Stimulated activated CD8-positive, alpha-beta memory T cell treated with anti-CD3 and anti-CD28 coated beads, Interleukin-12 subunit alpha, Interleukin-12 subunit beta, amount 100 ng/mL, for 1 hour (primary cell): ENCODE results near the gene TRIM15.
"Not testable (repeated sequence)": the region's sequence is repeated elsewhere in the genome, so short reads cannot be mapped to it uniquely, and the experiment has no call there.

Experiments used
- DNase-seq: peaks from one replicate; pipeline ENCODE4 v3.0.0-alpha.2; 2020; ENCODE audit warnings: low read depth

TRIM15 gene

DNA sequence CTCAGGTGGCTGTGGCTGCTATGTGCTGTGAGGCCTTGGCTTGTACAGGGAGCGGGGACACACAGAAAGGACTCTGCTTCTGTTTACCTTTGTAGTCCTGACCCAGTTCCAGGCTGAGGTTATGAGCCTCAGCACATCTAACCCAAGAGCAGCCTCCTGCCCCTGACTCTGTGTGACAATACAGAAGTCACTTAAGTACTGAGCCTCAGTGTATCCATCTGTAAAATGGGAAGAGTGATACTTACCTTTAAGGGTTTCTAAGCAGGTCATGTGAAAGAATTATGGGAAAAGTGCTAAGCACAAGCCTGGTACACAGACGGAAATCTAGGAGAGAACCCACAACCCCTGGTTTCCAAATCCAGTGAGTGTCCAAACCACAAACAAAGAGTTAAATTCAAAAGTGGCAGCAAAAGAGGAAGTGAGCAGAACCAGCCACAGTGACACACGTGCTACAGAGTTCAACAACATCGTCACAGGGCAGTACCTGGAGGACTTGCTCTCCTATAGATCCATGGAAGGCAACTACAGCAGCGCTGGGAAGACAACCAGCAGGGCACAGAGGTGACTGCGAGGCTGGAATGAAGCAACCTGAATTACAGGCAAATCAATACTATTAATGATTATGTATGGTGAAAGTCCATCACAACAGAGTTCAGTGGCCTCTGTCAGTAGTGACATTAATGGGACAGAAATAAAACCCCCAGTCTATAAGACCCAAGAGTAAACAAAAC, 37.4 kb downstream of the TRIM15 start:
- no peak for DNase-seq

DNA sequence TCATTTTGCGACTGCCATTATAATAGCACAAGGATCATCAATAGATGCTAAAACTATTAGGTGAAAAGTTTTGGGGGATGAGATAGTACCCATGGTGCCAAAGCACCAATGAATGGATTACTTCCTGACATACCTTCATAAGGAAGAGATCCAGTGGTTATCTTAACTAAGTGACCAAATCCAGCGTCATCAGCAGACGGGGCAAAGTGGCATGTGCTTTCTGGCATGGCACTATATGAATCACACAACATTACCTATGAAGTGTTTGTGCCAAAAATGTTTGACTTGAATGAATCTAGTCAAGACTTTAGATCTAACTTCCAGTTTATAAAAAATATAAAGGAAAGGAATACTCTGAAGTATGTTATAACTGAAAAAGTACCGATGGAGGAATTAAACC, 39.0 kb downstream of the TRIM15 start:
- no peak for DNase-seq

DNA sequence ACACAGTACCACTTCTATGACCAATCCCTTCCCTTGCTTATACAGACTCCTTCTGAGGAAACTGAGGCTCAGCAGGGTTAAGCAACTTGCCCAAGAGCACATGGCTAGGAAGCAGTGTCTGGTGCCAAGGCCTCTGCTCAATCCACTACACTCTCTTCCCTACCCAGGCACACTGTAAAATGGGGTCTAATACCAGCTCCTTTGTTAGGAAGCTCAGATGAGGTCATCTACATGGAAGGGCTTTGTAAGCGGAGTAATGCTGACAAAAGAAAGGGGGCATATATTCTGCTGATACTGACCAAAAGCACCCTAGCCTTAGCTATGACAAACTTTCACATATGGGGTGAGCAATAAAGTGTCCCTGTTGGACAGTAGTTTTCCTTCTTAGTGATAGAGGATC, 40.8 kb downstream of the TRIM15 start:
- DNase-seq: no peak

DNA sequence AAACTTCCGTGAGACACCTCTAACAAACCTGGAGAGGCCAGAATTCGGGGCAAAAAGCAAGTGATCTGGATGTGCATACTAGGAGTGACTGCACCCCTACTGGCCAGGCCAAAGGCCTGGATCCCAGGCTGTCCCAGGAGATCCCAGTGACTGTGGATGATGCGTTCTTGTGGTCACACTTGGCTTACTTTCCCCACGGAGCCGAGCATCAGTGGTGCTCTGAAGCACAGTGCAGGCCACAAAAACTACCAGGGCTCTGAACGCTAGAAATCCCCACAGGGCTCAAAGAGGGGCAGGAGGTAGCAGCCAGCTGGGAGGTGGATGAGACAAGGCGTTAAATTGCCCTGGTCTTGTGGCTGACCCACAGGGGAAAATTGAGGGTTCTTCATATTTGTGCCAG, 42.8 kb downstream of the TRIM15 start:
- no peak for DNase-seq

DNA sequence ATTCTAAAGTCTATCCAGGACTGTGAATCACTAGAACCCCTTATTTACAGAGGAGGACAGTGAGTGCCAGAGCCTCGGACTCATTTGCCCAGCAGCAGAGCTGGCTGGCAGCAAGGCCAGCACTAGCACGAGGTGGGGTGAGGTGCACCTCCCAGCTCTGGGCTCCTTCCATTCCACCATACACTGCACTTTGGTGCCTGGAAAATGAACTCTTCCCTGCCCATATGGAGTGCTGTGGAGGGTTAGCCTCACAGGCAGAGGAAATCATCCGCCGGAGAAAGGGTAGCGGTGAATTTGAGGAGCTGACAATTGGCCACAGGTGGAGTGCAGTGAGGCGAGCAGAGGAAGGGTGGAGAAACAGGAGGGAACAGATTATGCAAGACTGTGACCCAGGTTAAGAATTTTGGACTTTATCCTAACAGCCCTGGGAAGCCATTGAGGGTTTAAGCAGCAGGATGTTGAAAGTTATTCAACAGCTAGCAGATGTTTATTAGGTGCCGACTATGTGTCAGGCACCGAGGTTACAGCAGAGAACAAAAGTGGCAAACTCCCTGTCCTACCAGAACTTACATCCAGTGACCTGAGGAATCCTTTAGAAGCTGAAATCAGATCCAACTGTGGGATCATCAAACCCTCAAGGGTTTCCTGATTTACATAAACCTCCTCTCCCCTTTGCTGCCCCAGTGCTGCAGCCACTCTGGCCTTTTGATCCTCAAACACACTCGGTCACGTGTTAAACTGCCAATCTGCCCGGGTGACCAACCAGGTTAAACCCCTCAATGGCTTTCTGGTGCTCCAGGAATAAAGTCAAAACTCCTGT, 43.7 kb downstream of the TRIM15 start:
- DNase-seq: no peak

DNA sequence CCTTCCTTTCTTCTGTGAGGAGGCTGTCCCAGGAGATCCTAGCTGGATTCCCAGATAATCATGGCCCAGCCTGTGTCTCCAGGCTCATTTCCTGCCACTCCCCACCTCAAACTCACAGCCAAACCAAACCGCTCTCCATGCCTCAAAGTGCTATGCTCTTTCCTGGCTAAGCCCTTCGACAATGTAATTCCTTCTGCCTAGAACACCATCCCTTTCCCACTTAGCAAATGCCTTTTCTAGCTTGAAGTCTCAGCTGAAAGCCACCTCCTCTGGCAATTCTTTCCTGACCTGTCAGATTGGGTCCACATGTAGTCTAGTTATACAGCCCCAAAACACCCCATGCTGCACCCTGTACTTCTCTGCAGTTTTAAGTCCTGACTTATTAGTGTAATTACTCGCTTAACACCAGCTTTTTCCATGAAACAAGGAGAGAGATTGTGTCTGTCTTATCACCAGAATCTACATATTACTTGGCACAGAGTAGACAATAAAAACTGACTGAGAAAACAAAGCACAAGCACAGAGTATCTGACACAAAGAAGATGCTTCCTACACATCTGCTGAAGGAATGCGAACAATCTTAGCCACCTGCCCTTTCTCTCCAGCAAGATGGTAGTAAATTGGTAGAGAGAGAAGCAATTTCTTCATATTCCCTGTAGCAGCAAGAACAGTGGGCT, 44.4 kb downstream of the TRIM15 start:
- no peak for DNase-seq

DNA sequence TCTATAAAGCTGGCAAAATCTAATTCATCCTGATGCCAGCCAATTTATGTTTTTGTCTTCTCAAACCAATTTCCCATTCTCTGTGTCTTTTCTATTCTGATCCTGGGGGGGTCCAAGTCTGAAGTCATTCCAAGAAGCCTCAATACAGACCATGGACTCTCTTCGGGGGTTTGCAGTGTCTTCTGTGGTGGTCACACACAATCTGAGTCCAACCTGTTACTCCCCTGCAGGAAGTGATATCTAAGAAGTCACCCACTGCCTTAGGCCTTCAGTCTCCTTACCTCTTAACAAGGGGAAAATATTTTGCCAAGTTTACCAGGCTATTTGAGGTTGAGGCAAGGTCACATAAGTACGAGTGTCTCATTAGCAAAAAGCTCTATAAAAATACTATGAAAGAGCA, 48.0 kb downstream of the TRIM15 start:
- DNase-seq: no peak

DNA sequence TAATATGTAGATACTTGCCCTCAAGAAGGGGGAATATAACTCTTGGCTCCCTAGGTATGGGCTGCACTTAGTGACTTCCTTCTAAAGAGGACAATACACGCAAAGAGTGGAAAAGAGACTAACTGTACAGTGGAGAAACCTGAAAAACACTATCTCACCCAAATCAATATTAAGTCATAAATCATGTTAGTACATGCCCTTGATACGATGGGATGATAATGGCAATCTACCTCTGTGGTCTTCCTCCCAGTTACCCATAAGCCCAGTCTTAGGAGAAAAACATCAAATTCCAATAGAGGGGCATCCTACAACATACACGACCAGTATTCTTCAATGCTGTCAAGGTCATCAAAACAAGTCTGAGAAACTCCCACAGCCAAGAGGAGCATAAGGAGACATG, 48.6 kb downstream of the TRIM15 start:
- DNase-seq: no peak

DNA sequence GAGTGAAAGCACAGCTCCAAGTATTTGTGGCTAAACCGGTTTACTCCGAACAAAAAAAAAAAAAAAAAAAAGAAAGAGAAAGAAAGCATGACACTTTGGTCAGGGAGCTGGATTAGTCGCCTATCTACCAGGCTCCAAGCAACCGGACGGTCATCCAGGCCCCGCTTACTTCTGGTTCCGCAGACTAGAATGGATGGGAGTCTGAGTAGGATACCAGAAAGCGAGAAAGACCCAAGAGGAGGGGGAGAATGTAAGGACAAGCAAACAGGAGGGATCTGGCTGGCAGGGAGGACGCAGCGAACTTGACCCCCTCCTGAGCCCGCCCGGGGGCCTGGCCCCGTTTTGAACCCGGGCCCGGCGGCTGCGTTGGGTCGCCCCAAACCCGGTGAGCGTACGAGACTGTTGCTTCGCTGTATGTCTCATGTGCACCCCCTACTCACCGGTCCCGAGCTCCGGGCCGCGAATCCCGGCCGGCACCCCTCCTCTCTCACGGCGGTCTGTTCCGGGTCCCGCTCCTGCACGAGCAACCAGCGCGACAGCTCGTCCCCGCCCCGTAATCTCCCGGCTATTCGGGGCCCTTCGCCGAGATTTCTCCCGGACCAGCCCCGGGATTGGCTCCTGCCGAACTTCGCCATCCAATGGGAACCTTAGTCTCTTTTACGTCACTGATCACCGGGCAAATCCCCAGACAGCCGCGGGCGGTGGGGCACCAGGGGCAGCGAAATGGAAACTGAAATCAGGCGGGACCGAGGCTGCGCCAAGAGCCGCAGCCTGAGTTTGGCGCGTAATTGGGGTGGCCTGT, 49.7 kb downstream of the TRIM15 start, which contains the start of gene TRIM26:
Gene TRIM26, minus strand, starts transcription at position 542 of the 802 bp plus-strand sequence. CDS start 14,303 bp downstream, outside the sequence.
- DNase-seq: peak; percentile 95

DNA sequence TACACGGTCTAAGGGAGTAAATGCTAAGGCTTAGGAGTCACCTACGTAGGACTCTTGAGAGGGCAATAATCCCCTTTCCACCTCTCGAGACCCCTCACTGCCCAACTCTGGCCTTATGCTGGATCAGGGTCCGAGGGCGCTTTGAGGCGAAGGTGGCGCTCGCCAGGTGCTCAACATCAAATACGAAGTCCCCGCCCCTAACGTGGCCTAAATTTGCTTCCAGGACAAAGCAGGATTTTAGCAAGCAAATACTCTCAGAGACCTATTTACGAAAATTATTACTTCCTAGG, 50.3 kb downstream of the TRIM15 start:
- no peak for DNase-seq

DNA sequence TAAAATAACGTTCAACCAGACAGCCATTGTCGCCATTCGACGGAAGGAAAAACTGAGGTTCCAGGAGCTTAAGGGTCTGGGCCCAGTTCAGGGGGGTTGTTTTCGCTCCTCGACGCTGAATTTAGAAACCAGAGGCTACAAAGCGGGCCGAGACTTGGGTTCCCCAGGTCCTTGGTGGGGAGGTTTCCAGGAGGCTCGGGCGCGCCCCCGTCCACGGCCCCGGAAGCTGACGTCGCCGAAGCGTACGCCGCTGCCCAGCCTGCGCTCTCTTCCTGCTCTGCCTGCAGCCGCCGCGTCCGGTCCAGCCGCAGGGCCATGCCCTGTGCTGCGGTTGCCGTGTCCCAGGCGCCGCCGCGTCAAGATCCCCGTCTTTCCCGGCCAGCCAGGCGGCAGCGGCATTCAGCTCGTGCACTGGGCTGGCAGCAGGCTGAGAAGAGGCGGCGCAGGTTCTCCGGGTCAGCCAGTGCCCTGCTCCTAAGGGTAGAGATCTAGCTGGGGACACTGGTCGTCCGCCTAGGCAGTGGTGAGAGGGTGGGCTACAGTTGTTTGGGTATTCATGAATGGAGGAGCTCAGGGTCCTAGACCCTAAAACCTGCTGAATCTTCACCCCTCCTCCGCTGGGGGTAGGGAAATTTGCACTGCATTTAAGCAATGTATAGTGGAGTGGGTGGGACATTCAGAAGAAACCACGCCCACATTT, 50.8 kb downstream of the TRIM15 start:
- DNase-seq: peak; percentile 64

DNA sequence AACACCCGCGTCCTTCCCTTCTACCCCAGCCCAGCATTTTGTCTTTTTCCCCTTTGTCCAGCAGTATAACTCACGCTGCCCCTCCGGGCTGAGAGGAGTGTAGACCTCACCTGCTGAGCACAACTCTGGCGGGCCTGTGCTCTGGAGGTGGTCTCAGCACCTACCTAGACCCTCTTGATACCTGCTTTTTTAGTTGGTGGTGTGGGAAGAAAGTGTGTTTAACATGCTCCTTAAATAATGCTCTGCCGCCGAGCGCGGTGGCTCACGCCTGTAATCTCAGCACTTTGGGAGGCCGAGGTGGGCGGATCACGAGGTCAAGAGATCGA, 51.3 kb downstream of the TRIM15 start:
- DNase-seq: no peak

DNA sequence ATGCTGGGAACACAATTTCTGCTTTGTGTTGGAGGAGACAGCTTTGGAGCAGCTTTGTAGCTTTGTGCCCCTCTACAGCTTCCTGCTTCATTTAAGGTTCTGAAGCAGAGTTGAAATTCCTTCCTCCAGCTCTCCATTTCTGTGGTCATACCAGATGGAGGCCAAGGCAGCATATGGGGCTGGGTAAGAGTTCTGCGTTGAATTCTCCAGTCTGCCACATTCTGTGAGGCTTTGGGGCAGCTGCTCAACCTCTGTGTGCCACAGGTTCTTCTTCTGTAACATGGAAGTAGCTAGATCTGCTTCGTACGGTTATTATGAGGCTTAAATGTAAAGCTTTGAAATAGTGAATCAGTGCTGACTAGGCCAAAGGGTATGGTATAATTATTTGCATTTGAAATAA, 52.8 kb downstream of the TRIM15 start:
- no peak for DNase-seq

DNA sequence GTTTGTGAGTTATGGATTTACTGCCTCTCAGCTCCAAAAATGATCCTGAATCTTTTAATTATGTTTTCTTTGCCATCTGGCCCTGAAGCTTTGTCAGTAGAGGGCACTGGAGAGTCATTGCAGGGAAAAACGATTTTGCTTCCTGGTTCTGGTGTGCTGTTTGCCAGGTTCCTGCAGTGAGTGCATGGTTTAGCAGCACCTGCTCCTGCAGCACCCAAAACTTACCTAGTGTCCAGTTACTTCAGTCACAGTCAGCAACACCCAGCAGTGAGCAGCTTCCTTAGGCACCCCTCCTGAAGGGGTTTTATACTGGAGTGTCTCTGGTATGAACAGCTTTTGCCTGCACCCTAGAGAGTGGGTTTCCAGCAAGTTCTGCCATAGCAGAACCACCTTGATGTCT, 55.9 kb downstream of the TRIM15 start:
- peak; percentile 13 for DNase-seq

DNA sequence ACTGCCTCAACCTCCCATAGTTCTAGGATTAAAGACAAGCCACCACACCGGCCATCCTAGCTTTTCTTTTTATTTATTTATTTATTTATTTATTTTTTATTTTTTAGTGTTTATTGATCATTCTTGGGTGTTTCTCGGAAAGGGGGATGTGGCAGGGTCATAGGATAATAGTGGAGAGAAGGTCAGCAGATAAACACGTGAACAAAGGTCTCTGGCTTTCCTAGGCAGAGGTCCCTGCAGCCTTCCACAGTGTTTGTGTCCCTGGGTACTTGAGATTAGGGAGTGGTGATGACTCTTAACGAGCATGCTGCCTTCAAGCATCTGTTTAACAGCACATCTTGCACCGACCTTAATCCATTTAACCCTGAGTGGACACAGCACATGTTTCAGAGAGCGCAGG, 58.0 kb downstream of the TRIM15 start:
- not testable (repeated sequence) for DNase-seq

DNA sequence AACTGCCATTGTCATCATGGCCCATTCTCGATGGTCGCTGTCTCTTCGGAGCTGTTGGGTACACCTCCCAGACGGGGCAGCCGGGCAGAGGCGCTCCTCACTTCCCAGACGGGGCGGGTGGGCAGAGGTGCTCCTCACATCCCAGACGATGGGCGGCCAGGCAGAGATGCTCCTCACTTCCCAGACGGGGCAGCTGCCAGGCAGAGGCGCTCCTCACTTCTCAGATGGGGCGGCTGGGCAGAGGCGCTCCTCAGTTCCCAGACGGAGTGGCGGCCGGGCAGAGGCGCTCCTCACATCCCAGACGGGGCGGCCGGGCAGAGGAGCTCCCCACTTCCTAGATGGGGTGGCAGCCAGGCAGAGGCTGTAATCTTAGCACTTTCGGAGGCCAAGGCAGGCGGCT, 58.6 kb downstream of the TRIM15 start:
- not testable (repeated sequence) for DNase-seq
